ENCODE results near the gene CNTN5.

- TF ChIP-seq ZBTB49 (tag by site-specific recombination; IDR thresholded peaks at IDR 0.05; ENCODE audit: low read depth) (no peak), ZNF76 (tag by site-specific recombination; IDR thresholded peaks at IDR 0.05; ENCODE audit: borderline replicate concordance, low read depth) (no peak), ZNF202 (tag by site-specific recombination; IDR thresholded peaks at IDR 0.05; ENCODE audit: borderline replicate concordance) (no peak), ZXDB (tag by site-specific recombination; IDR thresholded peaks at IDR 0.05) (no peak), ZNF138 (tag by site-specific recombination; IDR thresholded peaks at IDR 0.05; ENCODE audit: borderline replicate concordance) (no peak), ZNF223 (tag by site-specific recombination; IDR thresholded peaks at IDR 0.05) (no peak), ZNF600 (tag by site-specific recombination; IDR thresholded peaks at IDR 0.05) (no peak), ZNF184 (tag by site-specific recombination; IDR thresholded peaks at IDR 0.05) (no peak)
- TF ChIP-seq, protein P1, sequence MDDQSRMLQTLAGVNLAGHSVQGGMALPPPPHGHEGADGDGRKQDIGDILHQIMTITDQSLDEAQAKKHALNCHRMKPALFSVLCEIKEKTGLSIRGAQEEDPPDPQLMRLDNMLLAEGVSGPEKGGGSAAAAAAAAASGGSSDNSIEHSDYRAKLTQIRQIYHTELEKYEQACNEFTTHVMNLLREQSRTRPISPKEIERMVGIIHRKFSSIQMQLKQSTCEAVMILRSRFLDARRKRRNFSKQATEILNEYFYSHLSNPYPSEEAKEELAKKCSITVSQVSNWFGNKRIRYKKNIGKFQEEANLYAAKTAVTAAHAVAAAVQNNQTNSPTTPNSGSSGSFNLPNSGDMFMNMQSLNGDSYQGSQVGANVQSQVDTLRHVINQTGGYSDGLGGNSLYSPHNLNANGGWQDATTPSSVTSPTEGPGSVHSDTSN (CRISPR knock-in tag; IDR thresholded peaks at IDR 0.05): no peak
- TF ChIP-seq, protein P2, sequence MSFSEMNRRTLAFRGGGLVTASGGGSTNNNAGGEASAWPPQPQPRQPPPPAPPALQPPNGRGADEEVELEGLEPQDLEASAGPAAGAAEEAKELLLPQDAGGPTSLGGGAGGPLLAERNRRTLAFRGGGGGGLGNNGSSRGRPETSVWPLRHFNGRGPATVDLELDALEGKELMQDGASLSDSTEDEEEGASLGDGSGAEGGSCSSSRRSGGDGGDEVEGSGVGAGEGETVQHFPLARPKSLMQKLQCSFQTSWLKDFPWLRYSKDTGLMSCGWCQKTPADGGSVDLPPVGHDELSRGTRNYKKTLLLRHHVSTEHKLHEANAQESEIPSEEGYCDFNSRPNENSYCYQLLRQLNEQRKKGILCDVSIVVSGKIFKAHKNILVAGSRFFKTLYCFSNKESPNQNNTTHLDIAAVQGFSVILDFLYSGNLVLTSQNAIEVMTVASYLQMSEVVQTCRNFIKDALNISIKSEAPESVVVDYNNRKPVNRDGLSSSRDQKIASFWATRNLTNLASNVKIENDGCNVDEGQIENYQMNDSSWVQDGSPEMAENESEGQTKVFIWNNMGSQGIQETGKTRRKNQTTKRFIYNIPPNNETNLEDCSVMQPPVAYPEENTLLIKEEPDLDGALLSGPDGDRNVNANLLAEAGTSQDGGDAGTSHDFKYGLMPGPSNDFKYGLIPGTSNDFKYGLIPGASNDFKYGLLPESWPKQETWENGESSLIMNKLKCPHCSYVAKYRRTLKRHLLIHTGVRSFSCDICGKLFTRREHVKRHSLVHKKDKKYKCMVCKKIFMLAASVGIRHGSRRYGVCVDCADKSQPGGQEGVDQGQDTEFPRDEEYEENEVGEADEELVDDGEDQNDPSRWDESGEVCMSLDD (tag by site-specific recombination; IDR thresholded peaks at IDR 0.05): no peak
- TF ChIP-seq, protein P3, sequence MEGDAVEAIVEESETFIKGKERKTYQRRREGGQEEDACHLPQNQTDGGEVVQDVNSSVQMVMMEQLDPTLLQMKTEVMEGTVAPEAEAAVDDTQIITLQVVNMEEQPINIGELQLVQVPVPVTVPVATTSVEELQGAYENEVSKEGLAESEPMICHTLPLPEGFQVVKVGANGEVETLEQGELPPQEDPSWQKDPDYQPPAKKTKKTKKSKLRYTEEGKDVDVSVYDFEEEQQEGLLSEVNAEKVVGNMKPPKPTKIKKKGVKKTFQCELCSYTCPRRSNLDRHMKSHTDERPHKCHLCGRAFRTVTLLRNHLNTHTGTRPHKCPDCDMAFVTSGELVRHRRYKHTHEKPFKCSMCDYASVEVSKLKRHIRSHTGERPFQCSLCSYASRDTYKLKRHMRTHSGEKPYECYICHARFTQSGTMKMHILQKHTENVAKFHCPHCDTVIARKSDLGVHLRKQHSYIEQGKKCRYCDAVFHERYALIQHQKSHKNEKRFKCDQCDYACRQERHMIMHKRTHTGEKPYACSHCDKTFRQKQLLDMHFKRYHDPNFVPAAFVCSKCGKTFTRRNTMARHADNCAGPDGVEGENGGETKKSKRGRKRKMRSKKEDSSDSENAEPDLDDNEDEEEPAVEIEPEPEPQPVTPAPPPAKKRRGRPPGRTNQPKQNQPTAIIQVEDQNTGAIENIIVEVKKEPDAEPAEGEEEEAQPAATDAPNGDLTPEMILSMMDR (tag by site-specific recombination; IDR thresholded peaks at IDR 0.05): no peak
- TF ChIP-seq, protein P4, sequence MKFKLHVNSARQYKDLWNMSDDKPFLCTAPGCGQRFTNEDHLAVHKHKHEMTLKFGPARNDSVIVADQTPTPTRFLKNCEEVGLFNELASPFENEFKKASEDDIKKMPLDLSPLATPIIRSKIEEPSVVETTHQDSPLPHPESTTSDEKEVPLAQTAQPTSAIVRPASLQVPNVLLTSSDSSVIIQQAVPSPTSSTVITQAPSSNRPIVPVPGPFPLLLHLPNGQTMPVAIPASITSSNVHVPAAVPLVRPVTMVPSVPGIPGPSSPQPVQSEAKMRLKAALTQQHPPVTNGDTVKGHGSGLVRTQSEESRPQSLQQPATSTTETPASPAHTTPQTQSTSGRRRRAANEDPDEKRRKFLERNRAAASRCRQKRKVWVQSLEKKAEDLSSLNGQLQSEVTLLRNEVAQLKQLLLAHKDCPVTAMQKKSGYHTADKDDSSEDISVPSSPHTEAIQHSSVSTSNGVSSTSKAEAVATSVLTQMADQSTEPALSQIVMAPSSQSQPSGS (tag by site-specific recombination; IDR thresholded peaks at IDR 0.05; ENCODE audit: low read depth): no peak
Observed at GRCh38 chr11:99162819-99163218, 142.1 kb downstream of the CNTN5 start.

All from HEK293 (cell line).